Coronary artery (tissue), 2 donors: ENCODE measurements around the gene POP4.

ENCODE experiments used
- DNase-seq: peaks from one replicate; pipeline ENCODE4 v3.0.0-alpha.2; 2017; ENCODE audit warnings: low spot score
- H3K27ac ChIP-seq, 2 donors: fragments of 200-600 bp; sonication (generic); one replicate each; pipeline ENCODE4 v1.5.1; 2016 to 2019
- H3K4me3 ChIP-seq: fragments of 200-600 bp; sonication (generic); 2 replicates; pipeline ENCODE4 v1.5.1; 2016; ENCODE audit warnings: mild to moderate bottlenecking, moderate library complexity
- TF ChIP-seq, protein P1 (sequence below): fragments of 200-600 bp; sonication (generic); IDR thresholded peaks from one replicate; pipeline ENCODE4 v1.5.1; 2019; ENCODE audit warnings: antibody characterized with exemption

Gene POP4

DNA sequence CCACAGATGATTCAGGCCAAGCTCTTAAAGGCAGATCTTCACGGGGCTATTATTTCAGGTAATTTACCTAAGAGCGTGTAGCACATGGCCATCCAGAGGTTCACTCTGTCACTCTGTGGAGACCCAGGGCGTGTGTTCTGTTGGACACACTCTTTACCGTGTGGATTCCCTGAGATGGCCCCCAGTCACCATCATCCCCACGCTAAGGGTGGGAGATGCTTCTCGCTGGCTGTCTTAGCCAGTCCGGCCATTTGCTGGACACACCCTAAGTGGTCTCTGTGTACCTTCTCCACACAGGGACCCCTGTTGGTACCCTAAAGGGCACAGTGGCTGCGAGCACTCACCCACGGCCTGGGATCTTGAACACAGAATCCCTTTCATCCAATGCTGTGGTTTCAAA is 6.0 kb downstream of the POP4 start:
- no peak for DNase-seq
- Histone ChIP-seq H3K27ac (no peak overlapping the region), H3K4me3 (no peak overlapping the region)
- TF ChIP-seq, protein P1, sequence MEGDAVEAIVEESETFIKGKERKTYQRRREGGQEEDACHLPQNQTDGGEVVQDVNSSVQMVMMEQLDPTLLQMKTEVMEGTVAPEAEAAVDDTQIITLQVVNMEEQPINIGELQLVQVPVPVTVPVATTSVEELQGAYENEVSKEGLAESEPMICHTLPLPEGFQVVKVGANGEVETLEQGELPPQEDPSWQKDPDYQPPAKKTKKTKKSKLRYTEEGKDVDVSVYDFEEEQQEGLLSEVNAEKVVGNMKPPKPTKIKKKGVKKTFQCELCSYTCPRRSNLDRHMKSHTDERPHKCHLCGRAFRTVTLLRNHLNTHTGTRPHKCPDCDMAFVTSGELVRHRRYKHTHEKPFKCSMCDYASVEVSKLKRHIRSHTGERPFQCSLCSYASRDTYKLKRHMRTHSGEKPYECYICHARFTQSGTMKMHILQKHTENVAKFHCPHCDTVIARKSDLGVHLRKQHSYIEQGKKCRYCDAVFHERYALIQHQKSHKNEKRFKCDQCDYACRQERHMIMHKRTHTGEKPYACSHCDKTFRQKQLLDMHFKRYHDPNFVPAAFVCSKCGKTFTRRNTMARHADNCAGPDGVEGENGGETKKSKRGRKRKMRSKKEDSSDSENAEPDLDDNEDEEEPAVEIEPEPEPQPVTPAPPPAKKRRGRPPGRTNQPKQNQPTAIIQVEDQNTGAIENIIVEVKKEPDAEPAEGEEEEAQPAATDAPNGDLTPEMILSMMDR = no peak

DNA sequence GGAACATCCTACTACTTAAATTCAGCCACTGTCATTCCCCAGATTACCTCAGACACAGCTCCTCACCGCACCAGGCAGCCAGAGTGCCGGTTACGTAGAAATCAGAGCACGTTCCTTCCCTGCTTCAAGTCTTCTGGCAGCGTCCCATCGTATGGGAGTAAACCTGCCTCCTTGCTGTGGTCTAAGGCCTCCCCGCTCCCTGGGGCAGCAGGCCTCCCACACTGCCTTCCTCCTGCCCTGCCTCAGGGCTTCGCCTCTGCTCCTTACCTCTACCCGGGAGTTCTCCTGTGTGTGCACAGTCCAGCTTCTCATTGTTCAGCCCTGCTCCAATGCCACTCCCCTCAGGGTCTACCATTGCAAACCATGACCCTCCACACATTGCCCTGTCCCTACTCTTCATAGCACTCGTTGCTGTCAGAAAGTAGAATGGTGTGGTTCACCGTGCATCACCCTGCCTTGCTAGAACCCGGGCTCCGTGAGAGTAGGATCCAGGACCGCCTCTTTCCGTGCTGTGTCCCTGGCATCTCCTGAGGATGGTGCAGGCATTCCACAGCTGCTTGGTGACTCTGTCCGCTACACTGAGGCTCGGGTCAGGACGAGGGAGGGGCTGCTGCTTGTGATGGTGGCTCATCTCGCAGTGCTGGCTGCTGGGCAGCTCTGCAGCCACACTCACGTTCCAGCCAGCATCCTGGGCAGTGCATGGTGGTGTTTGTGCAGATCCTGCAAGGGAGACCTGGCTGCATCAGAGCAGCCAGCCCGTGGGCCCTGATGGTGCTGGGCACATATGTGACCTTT is 6.9 kb downstream of the POP4 start:
- TF ChIP-seq, protein P1 = no peak
- DNase-seq = no peak
- Histone ChIP-seq H3K4me3 (no peak overlapping the region), H3K27ac (no peak overlapping the region)

DNA sequence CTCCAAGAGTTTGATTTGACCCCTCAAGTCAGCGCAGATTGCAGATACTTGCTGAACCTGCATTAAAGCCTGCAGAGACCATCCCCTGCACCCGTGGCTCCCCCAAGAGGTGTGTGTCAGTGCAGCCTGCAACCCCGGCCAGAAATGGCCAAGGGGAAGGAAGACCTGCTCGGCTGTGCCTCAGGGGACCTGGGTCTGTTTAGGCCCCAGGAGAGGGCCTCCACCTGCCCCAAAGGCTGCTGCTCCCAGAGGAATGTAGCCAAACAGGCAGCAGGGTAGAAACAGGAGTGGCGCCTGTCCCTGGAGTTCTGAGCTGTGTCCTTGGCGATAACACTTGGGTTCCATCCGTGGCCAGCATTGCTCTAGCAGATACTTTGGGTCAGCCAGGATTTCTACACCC is 8.0 kb downstream of the POP4 start:
- Histone ChIP-seq H3K27ac (no peak overlapping the region), H3K4me3 (no peak overlapping the region)
- no peak for DNase-seq
- TF ChIP-seq, protein P1 = no peak

DNA sequence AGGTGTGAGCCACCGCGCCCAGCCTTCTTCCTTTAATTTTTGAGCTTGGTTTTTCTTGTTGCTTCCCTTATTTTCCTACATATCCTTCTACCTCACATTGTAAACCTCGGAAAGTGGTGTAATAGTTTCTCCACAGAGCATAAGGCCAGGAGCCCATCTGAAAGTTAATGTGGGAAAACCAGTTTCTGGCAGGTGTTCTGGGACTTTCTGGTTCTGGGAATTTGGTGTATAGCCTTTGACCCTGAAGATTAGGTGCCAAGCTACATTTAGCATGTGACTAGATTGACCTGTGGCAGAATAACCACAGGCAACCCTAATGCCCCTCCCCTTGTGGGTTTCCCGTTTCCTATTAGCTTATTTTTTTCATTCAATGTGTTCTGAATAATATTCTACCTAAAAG is 8.7 kb downstream of the POP4 start:
- H3K4me3 ChIP-seq = no peak overlapping the region
- H3K27ac ChIP-seq = no peak overlapping the region
- TF ChIP-seq, protein P1 = no peak
- DNase-seq = no peak

DNA sequence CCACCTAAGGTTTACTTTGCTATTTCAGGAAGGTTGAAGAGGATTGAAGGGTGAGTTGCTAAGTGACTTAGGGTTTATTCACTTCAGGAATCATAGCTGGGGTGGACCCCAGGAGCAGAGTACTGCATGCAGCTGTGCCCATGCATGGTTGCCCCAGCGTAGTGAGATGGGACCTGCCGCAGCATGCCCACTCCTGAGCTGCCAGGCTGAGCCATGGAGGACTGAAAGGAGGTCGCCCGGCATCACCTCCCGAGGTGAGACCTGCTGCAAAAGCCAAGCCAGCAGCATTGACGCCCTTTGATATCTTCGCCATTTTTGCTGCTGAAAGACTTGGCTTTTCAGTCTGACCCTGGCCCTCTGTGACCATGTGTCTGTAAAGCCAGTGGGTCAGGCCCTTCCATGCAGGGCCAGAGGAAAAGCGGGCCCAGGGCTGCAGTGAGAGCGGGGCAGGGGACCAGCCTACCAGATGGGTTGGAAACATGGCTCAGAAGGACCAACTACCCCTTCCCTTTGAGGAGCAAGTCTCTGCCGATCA is 9.9 kb downstream of the POP4 start:
- Histone ChIP-seq H3K4me3 (no peak overlapping the region), H3K27ac (no peak overlapping the region)
- no peak for DNase-seq
- TF ChIP-seq, protein P1 = no peak

DNA sequence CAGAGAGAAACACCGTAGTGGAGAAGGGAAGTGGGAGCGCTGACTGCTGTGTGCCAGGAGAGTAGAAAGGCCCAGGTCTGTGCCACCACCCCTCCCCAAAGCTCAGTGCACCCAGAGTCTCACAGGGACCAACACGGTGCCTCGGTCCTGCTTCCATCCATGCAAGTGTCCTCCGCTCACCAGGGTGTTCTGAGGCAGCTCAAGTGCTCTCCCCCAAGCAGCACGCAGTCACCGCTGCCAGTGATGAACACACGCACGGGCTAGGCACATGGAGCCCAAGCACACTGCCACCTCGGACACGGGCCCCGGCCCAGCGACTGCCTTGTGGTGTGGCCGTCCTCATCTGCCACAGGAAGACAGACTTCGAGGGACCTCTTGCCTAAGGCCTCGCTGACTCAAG is 10.5 kb downstream of the POP4 start:
- DNase-seq = no peak
- H3K27ac ChIP-seq = no peak overlapping the region
- H3K4me3 ChIP-seq = no peak overlapping the region
- TF ChIP-seq, protein P1 = no peak
